ENCODE data around the gene RYR1.

GRCh38 chr19:38577826-38578225 lies 144.3 kb downstream of the RYR1 start:
- TF ChIP-seq POLR2A (IDR thresholded peaks at IDR 0.05; ENCODE audit: low read depth, low read length) (no peak), TAF1 (IDR thresholded peaks at IDR 0.05; ENCODE audit: borderline replicate concordance, low read depth, low read length) (no peak), POLR2AphosphoS5 (IDR thresholded peaks at IDR 0.05; ENCODE audit: low read depth, low read length) (no peak)

Measured in GM12892 (cell line).